ENCODE data around the gene GATB. TPM values are rescaled to one million over a fixed set of nuclear protein-coding genes. Genes with fewer than 3 reads are reported as not detected.
A peak's percentile ranks its signal among the peaks of the same experiment; 100 is the strongest.

The GATB gene
- total RNA-seq, 1 experiment from 2014 or later = 20.4 TPM

GRCh38 chr4:151641983-151642382, 118.8 kb downstream of the GATB start:
- no peaks in the 10 kb centered on the region for H3K79me2 ChIP-seq (ENCODE audit: low read length)
- DNase-seq (no peak), ATAC-seq (no peak)
- no peaks in the 10 kb centered on the region for H4K20me1 ChIP-seq (ENCODE audit: low read length)
- CTCF ChIA-PET = interaction anchor here (0.7 kb wide), 1 partner anchor 201 kb away, joined by 3 read pairs; no protein-coding TSS in a partner anchor
- H3K9ac ChIP-seq (ENCODE audit: low read length) = no peak overlapping the region
- H3K27me3 ChIP-seq (ENCODE audit: low read length) = no peaks in the 10 kb centered on the region
- no peaks in the 10 kb centered on the region for H3K9me3 ChIP-seq (ENCODE audit: low read length)
- H3K4me3 ChIP-seq (ENCODE audit: low read length) = no peak overlapping the region
- intact Hi-C loops (cut with micrococcal nuclease) = no loop called here
- POLR2A ChIA-PET (ENCODE audit: unreplicated experiment) = no interaction called here
- no peak for TF ChIP-seq CTCF (conservative IDR thresholded peaks at IDR 0.05; ENCODE audit: low read depth, low read length)
- no peak for TF ChIP-seq EZH2phosphoT487 (IDR thresholded peaks at IDR 0.05; ENCODE audit: borderline replicate concordance, low read length)
- no peak for TF ChIP-seq EZH2 (IDR thresholded peaks at IDR 0.05; ENCODE audit: low read length, unreplicated experiment)
- no peak overlapping the region for H3K27ac ChIP-seq (ENCODE audit: low read length)
- H2AFZ ChIP-seq (ENCODE audit: low read length) = no peak overlapping the region
- H3K9me2 ChIP-seq (replicated peaks; ENCODE audit: low read length) = no peaks in the 10 kb centered on the region
- H3K4me2 ChIP-seq (ENCODE audit: low read length) = no peak overlapping the region
- BruUV-seq (replicated peaks) = no TSS peak
- no peaks in the 10 kb centered on the region for H3K36me3 ChIP-seq (ENCODE audit: low read depth, low read length)
- H3K4me1 ChIP-seq (ENCODE audit: insufficient read depth, low read length) = peaks cover 6% of the 10 kb centered on the region
- H3F3A ChIP-seq (ENCODE audit: low read length, unreplicated experiment) = no peaks in the 10 kb centered on the region

GRCh38 chr4:151641167-151641566, 119.6 kb downstream of the GATB start:
- DNase-seq (peak; percentile 33), ATAC-seq (no peak)
- Histone ChIP-seq H3K4me3 (ENCODE audit: low read length) (no peak overlapping the region), H3K9ac (ENCODE audit: low read length) (no peak overlapping the region), H3K9me2 (replicated peaks; ENCODE audit: low read length) (no peaks in the 10 kb centered on the region), H4K20me1 (ENCODE audit: low read length) (no peaks in the 10 kb centered on the region), H3K27ac (ENCODE audit: low read length) (0 out of 2 replicates have a peak overlapping the region, but pooled peaks have one; percentile 7), H3K36me3 (ENCODE audit: low read depth, low read length) (no peaks in the 10 kb centered on the region), H3K4me2 (ENCODE audit: low read length) (no peak overlapping the region), H2AFZ (ENCODE audit: low read length) (no peak overlapping the region), H3K4me1 (ENCODE audit: insufficient read depth, low read length) (peaks cover 6% of the 10 kb centered on the region), H3K9me3 (ENCODE audit: low read length) (no peaks in the 10 kb centered on the region), H3K27me3 (ENCODE audit: low read length) (no peaks in the 10 kb centered on the region), H3K79me2 (ENCODE audit: low read length) (no peaks in the 10 kb centered on the region), H3F3A (ENCODE audit: low read length, unreplicated experiment) (no peaks in the 10 kb centered on the region)
- TF ChIP-seq CTCF (conservative IDR thresholded peaks at IDR 0.05; ENCODE audit: low read depth, low read length) (no peak), EZH2 (IDR thresholded peaks at IDR 0.05; ENCODE audit: low read length, unreplicated experiment) (no peak), EZH2phosphoT487 (IDR thresholded peaks at IDR 0.05; ENCODE audit: borderline replicate concordance, low read length) (no peak)
- ChIA-PET POLR2A (ENCODE audit: unreplicated experiment) (no interaction called here), CTCF (no interaction called here)
- no TSS peak for BruUV-seq (replicated peaks)
- intact Hi-C loops (cut with micrococcal nuclease) = no loop called here

- DNase-seq = no peak
- Histone ChIP-seq H4K20me1 (ENCODE audit: low read length) (no peaks in the 10 kb centered on the region), H3K27ac (ENCODE audit: low read length) (no peak overlapping the region), H3K4me2 (ENCODE audit: low read length) (no peak overlapping the region), H3K9ac (ENCODE audit: low read length) (no peak overlapping the region), H3K79me2 (ENCODE audit: low read length) (no peaks in the 10 kb centered on the region), H3F3A (ENCODE audit: low read length, unreplicated experiment) (no peaks in the 10 kb centered on the region), H3K4me1 (ENCODE audit: insufficient read depth, low read length) (peaks cover 6% of the 10 kb centered on the region), H3K36me3 (ENCODE audit: low read depth, low read length) (no peaks in the 10 kb centered on the region), H3K9me3 (ENCODE audit: low read length) (no peaks in the 10 kb centered on the region), H3K9me2 (replicated peaks; ENCODE audit: low read length) (no peaks in the 10 kb centered on the region), H2AFZ (ENCODE audit: low read length) (no peak overlapping the region), H3K27me3 (ENCODE audit: low read length) (no peaks in the 10 kb centered on the region), H3K4me3 (ENCODE audit: low read length) (no peak overlapping the region)
- no TSS peak for BruUV-seq (replicated peaks)
- no peak for ATAC-seq
- TF ChIP-seq EZH2phosphoT487 (IDR thresholded peaks at IDR 0.05; ENCODE audit: borderline replicate concordance, low read length) (no peak), CTCF (conservative IDR thresholded peaks at IDR 0.05; ENCODE audit: low read depth, low read length) (no peak), EZH2 (IDR thresholded peaks at IDR 0.05; ENCODE audit: low read length, unreplicated experiment) (no peak)
- CTCF ChIA-PET = no interaction called here
- POLR2A ChIA-PET (ENCODE audit: unreplicated experiment) = no interaction called here
- intact Hi-C loops (cut with micrococcal nuclease) = no loop called here
Measured at GRCh38 chr4:151640381-151640780, 120.4 kb downstream of the GATB start.
